Astrocyte (in vitro differentiated cells and primary cell): ENCODE measurements around the gene HOXD4. TPM values are rescaled to one million over a fixed set of nuclear protein-coding genes. Genes with fewer than 3 reads are reported as not detected.

ENCODE experiments used
- DNase-seq: peaks from one replicate; pipeline ENCODE4 v3.0.0-alpha.2; 2010; ENCODE audit warnings: low read depth
- FAIRE-seq: peaks from 2 replicates; lab custom pipeline; 2011; peaks lifted over from hg19 to GRCh38; lab: Jason Lieb, UNC
- H2AFZ ChIP-seq: 2 replicates; pipeline ENCODE4 v1.6.0; 2012; ENCODE audit warnings: low read depth, low read length, inconsistent platforms
- H3K27ac ChIP-seq: 2 replicates; pipeline ENCODE4 v1.5.1; 2011; ENCODE audit warnings: low read depth, low read length, inconsistent platforms
- H3K27me3 ChIP-seq: 2 replicates; pipeline ENCODE4 v1.6.0; 2011; ENCODE audit warnings: low read length, inconsistent platforms; ENCODE audit not compliant: insufficient read depth
- H3K36me3 ChIP-seq: 2 replicates; pipeline ENCODE4 v1.5.1; 2011; ENCODE audit warnings: low read length, inconsistent platforms; ENCODE audit not compliant: insufficient read depth
- H3K4me1 ChIP-seq: 2 replicates; pipeline ENCODE4 v1.5.1; 2011; ENCODE audit warnings: low read length, inconsistent platforms; ENCODE audit not compliant: insufficient read depth
- H3K4me2 ChIP-seq: 2 replicates; pipeline ENCODE4 v1.6.0; 2012; ENCODE audit warnings: low read length, inconsistent platforms
- H3K4me3 ChIP-seq: 2 replicates; pipeline ENCODE4 v1.5.1; 2011; ENCODE audit warnings: low read depth, mild to moderate bottlenecking, low read length, inconsistent platforms; ENCODE audit not compliant: insufficient read depth
- H3K79me2 ChIP-seq: 2 replicates; pipeline ENCODE4 v1.6.0; 2012; ENCODE audit warnings: mild to moderate bottlenecking, low read length, inconsistent platforms; ENCODE audit not compliant: insufficient read depth
- H3K9ac ChIP-seq: 2 replicates; pipeline ENCODE4 v1.6.0; 2012; ENCODE audit warnings: mild to moderate bottlenecking, low read length, inconsistent platforms
- H3K9me3 ChIP-seq: 2 replicates; pipeline ENCODE4 v1.5.1; 2012; ENCODE audit warnings: low read depth, mild to moderate bottlenecking, low read length, inconsistent platforms; ENCODE audit not compliant: insufficient read depth
- H4K20me1 ChIP-seq: 2 replicates; pipeline ENCODE4 v1.6.0; 2012; ENCODE audit warnings: low read length, inconsistent platforms; ENCODE audit not compliant: insufficient read depth
- H3K27ac Mint-ChIP-seq: one replicate; pipeline ENCODE4 v1.8.0; 2021; ENCODE audit warnings: mild to moderate bottlenecking, mixed read lengths; ENCODE audit not compliant: unreplicated experiment
- H3K27me3 Mint-ChIP-seq: one replicate; pipeline ENCODE4 v1.8.0; 2021; ENCODE audit warnings: low read depth, mixed read lengths; ENCODE audit not compliant: unreplicated experiment
- H3K36me3 Mint-ChIP-seq: one replicate; pipeline ENCODE4 v1.8.0; 2021; ENCODE audit warnings: low read depth, mixed read lengths; ENCODE audit not compliant: unreplicated experiment
- H3K4me1 Mint-ChIP-seq: one replicate; pipeline ENCODE4 v1.8.0; 2021; ENCODE audit warnings: low read depth, mixed read lengths; ENCODE audit not compliant: unreplicated experiment
- H3K4me3 Mint-ChIP-seq: one replicate; pipeline ENCODE4 v1.8.0; 2021; ENCODE audit warnings: mild to moderate bottlenecking, moderate library complexity, mixed read lengths; ENCODE audit not compliant: unreplicated experiment
- H3K9me3 Mint-ChIP-seq: one replicate; pipeline ENCODE4 v1.8.0; 2021; ENCODE audit warnings: mild to moderate bottlenecking, mixed read lengths; ENCODE audit not compliant: unreplicated experiment
- EZH2 ChIP-seq: IDR thresholded peaks from 2 replicates; pipeline ENCODE4 v1.6.1; 2012; ENCODE audit warnings: mild to moderate bottlenecking, low read length, inconsistent platforms; ENCODE audit not compliant: insufficient read depth
- total RNA-seq: library from RNA; stranded (reverse); gene quantifications from 2 replicates; pipeline ENCODE4 v1.2.1, GENCODE V29; 2021
- TF ChIP-seq, protein P1 (sequence below): IDR thresholded peaks from 2 replicates; pipeline ENCODE4 v1.5.1; 2011; ENCODE audit warnings: low read depth, mild to moderate bottlenecking, inconsistent platforms, low read length, moderate library complexity; ENCODE audit not compliant: insufficient read depth

The HOXD4 gene
- total RNA-seq, 1 donor from 2014 or later = not detected

DNA sequence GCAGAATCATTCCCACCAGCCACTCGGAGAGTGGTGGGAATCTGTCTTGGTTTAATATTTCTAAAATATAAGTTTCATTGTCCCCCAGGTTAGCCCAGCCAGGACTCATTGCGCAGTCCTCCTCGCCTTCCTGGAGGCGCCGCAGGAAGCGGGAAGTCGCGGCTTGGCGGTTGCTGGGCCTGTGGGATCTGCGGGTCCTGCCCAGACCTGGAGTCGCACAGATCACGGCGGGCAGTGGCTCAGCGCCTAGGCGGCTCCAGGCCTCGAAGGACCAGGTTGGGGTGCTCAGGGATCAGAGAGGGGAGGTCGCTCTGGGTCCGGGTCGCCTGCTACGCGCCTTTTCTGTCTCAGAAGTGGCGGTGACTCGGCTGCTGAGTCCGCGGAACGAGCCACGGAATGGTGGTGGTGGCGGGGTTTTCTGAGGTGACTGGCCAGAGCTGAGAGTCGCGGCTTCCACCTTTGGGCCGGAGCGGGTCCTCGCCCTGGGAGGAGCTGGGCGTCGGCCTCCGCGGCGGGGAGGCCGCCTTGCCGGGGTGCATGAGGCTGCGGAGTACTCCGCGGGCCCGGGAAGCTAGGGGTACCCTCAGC lies 8.4 kb downstream of the HOXD4 start:
- no peak overlapping the region for H3K4me3 Mint-ChIP-seq
- H3K27ac Mint-ChIP-seq = no peak overlapping the region
- H3K27me3 Mint-ChIP-seq = peaks cover 86% of the 10 kb centered on the region
- Histone ChIP-seq H3K27ac (peak overlapping the region; percentile 50), H3K4me3 (peak overlapping the region; percentile 34), H2AFZ (peak overlapping the region; percentile 21), H3K79me2 (no peaks in the 10 kb centered on the region), H3K9ac (peak overlapping the region; percentile 52), H3K4me1 (peaks cover 7% of the 10 kb centered on the region), H3K27me3 (peaks cover 90% of the 10 kb centered on the region), H3K36me3 (no peaks in the 10 kb centered on the region), H4K20me1 (no peaks in the 10 kb centered on the region), H3K9me3 (peaks cover 2% of the 10 kb centered on the region), H3K4me2 (peak overlapping the region; percentile 82)
- TF ChIP-seq EZH2 = peak; percentile 85
- TF ChIP-seq, protein P1, sequence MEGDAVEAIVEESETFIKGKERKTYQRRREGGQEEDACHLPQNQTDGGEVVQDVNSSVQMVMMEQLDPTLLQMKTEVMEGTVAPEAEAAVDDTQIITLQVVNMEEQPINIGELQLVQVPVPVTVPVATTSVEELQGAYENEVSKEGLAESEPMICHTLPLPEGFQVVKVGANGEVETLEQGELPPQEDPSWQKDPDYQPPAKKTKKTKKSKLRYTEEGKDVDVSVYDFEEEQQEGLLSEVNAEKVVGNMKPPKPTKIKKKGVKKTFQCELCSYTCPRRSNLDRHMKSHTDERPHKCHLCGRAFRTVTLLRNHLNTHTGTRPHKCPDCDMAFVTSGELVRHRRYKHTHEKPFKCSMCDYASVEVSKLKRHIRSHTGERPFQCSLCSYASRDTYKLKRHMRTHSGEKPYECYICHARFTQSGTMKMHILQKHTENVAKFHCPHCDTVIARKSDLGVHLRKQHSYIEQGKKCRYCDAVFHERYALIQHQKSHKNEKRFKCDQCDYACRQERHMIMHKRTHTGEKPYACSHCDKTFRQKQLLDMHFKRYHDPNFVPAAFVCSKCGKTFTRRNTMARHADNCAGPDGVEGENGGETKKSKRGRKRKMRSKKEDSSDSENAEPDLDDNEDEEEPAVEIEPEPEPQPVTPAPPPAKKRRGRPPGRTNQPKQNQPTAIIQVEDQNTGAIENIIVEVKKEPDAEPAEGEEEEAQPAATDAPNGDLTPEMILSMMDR = no peak
- no peaks in the 10 kb centered on the region for H3K4me1 Mint-ChIP-seq
- H3K36me3 Mint-ChIP-seq = peaks cover 4% of the 10 kb centered on the region
- no peak for FAIRE-seq
- DNase-seq = no peak
- peaks cover 26% of the 10 kb centered on the region for H3K9me3 Mint-ChIP-seq

DNA sequence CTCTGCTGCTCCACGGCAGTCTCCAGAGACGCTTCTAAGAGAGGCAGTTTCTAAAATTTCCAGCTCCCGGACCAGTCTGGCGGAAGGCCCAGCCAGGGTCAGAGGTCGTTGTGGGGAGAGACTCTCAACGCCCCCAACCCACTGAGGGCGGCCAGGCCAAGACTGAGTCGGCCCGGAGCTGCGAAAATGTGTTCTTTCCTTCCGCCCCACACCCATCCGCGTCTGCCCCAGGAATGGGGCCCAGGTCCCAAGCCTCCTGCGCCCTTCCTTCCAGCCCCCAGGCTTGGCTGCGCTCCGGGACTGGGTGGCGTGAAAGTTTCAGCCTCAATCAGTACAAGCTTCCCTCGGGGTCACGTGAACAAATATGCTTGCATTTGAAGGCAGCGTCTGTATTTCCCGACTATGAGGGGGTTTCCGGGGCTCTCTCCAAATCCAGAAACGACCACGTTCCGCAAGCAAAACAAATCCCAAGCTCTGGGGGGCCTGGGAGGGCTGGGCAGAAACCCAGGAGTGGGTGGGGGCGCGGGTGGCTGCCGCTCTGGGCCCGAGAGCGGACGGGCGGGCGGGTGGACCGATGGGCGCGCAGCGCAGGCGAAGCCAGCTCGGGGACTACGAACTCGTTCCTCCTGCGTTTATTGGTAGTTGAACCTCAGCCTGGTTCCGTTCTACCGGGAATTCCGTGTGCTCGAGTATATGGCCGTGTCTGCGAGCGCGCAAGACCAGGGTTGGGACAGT lies 9.1 kb downstream of the HOXD4 start:
- H3K9ac ChIP-seq = peak overlapping the region; percentile 52
- Mint-ChIP-seq H3K36me3 (peaks cover 4% of the 10 kb centered on the region), H3K27ac (no peak overlapping the region), H3K9me3 (peaks cover 26% of the 10 kb centered on the region), H3K4me1 (no peaks in the 10 kb centered on the region), H3K4me3 (no peak overlapping the region), H3K27me3 (peaks cover 86% of the 10 kb centered on the region)
- H3K4me2 ChIP-seq = peak overlapping the region; percentile 82
- peak overlapping the region; percentile 33 for H2AFZ ChIP-seq
- no peak for TF ChIP-seq EZH2
- TF ChIP-seq, protein P1 = no peak
- H3K79me2 ChIP-seq = no peaks in the 10 kb centered on the region
- H3K4me3 ChIP-seq = peak overlapping the region; percentile 34
- DNase-seq (peak; percentile 76), FAIRE-seq (no peak)
- peaks cover 90% of the 10 kb centered on the region for H3K27me3 ChIP-seq
- no peaks in the 10 kb centered on the region for H4K20me1 ChIP-seq
- H3K4me1 ChIP-seq = peaks cover 8% of the 10 kb centered on the region
- peak overlapping the region; percentile 50 for H3K27ac ChIP-seq
- no peaks in the 10 kb centered on the region for H3K36me3 ChIP-seq
- H3K9me3 ChIP-seq = peaks cover 2% of the 10 kb centered on the region
